ENCODE results near the gene AACS. TPM values are rescaled to one million over a fixed set of nuclear protein-coding genes. Genes with fewer than 3 reads are reported as not detected.

The AACS gene
- total and polyA plus RNA-seq, 9 donors, result 7.5 to 37.8 (median 14.2) TPM

- H3K4me1 ChIP-seq (ENCODE audit: insufficient read depth), result peaks cover 2% of the 10 kb centered on the region
- intact Hi-C loops (cut with DNase I), result no loop called here
- no peak for TF ChIP-seq EP300 (IDR thresholded peaks at IDR 0.05)
- no peak for TF ChIP-seq POLR2A (IDR thresholded peaks at IDR 0.05)
- no peak for TF ChIP-seq CTCF (IDR thresholded peaks at IDR 0.05)
- WGBS, 3 donors, result 75 to 80% (median 78%) methylated on average over 8 of the region's 8 CpGs
- H3K27ac ChIP-seq, result no peak overlapping the region
- H3K27me3 ChIP-seq, result no peaks in the 10 kb centered on the region
- H3K4me3 ChIP-seq, result no peak overlapping the region
- H3K36me3 ChIP-seq, result no peaks in the 10 kb centered on the region
- no peak for DNase-seq
- H3K9me3 ChIP-seq, result no peaks in the 10 kb centered on the region
These were observed 4.4 kb downstream of the AACS start for GRCh38 chr12:125069616-125070015.

DNA sequence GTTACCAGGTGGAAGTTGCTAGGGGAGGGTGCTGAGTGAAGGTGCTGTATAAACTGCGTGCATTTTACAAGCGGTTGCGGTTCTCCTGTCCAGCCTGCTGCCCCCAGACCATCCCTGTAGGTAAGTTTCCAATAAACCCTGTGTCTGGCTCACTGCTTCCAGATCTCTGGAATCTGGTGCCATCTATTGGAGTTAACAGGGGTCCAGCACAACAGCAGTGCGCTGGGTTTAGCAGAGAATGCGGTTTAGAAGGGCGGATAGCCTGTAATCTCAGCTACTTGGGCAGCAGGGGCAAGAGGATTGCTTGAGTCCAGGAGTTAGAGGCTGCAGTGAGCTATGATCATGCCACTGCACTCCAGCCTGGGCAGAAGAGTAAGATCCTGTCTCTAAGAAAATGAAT lies 4.9 kb downstream of the AACS start:
- DNase-seq, result no peak
- H3K27ac ChIP-seq, result no peak overlapping the region
- no peaks in the 10 kb centered on the region for H3K27me3 ChIP-seq
- no peaks in the 10 kb centered on the region for H3K4me1 ChIP-seq (ENCODE audit: insufficient read depth)
- 80 to 90% (median 82%) methylated on average over 6 of the region's 6 CpGs for WGBS, 3 donors
- no peaks in the 10 kb centered on the region for H3K36me3 ChIP-seq
- intact Hi-C loops (cut with DNase I), result no loop called here
- TF ChIP-seq CTCF (IDR thresholded peaks at IDR 0.05) (no peak), POLR2A (IDR thresholded peaks at IDR 0.05) (no peak), EP300 (IDR thresholded peaks at IDR 0.05) (no peak)
- H3K9me3 ChIP-seq, result no peaks in the 10 kb centered on the region
- no peak overlapping the region for H3K4me3 ChIP-seq

DNA sequence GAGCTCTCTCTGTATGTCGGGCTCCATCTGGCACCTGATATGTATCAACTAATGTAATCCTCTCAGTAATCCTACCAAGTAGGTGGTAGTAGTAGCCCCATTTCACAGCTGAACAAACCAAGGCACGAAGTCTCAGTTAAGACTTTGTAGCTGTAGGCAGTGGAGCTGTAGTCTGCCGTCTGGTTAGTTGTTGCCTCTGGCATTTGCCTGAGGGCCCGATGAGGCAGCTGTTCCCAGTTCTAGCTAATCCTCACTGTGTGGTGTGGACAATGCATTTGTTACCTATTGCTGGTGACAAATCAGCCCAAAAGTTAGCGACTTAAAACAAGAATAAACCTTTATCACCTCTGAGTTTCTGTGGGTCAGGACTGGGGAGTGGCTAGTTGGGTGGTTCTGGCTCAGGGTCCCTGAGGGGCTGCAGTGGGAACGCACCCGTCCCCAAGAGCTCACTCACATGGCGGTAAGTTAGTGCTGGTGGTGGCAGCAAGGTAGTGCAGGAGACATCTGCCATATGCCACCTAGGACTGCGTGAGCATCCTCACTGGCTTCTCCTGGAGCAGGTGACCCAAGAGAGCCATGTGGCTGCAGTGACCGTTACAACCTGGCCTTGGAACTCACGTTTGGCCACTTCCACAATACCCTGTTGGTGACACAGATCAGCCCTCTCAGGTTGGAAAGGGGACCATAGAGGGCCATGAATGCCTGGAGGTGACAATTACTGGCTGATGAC lies 5.6 kb downstream of the AACS start:
- intact Hi-C loops (cut with DNase I), result no loop called here
- no peak for TF ChIP-seq POLR2A (IDR thresholded peaks at IDR 0.05)
- TF ChIP-seq CTCF (IDR thresholded peaks at IDR 0.05), result no peak
- no peak for TF ChIP-seq EP300 (IDR thresholded peaks at IDR 0.05)
- 91 to 93% (median 92%) methylated on average over 11 of the region's 11 CpGs for WGBS, 3 donors
- Histone ChIP-seq H3K4me1 (ENCODE audit: insufficient read depth) (no peaks in the 10 kb centered on the region), H3K9me3 (no peaks in the 10 kb centered on the region), H3K4me3 (no peak overlapping the region), H3K27ac (no peak overlapping the region), H3K27me3 (no peaks in the 10 kb centered on the region), H3K36me3 (no peaks in the 10 kb centered on the region)
- DNase-seq, result no peak

DNA sequence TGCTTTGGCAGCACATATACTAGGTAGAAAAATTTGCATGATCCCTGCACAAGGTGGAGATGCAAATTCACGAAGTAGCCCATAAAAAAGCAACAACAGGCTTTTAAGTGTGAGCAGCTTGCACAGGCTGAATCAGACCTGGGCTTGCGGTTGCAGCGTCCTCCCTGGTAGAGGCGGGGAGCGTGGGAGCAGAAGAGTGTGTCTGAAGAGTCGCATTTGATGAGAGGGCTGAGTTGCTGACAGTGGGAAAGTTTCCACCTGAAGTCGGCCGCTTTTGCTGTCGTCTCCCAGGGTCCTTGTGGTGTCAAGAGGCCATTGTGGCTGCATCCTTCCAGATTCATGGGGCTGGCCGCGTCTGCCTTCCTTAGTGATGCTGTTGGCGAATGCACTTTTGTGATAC lies 6.2 kb downstream of the AACS start:
- intact Hi-C loops (cut with DNase I), result no loop called here
- Histone ChIP-seq H3K4me1 (ENCODE audit: insufficient read depth) (no peaks in the 10 kb centered on the region), H3K9me3 (no peaks in the 10 kb centered on the region), H3K4me3 (no peak overlapping the region), H3K36me3 (no peaks in the 10 kb centered on the region), H3K27me3 (no peaks in the 10 kb centered on the region), H3K27ac (no peak overlapping the region)
- no peak for DNase-seq
- TF ChIP-seq POLR2A (IDR thresholded peaks at IDR 0.05) (no peak), CTCF (IDR thresholded peaks at IDR 0.05) (no peak), EP300 (IDR thresholded peaks at IDR 0.05) (no peak)
- WGBS, 3 donors, result 89 to 94% (median 90%) methylated on average over 12 of the region's 12 CpGs
